GM18861 (cell line): ENCODE data around the gene FDX1.

Experiments
- ATAC-seq: cut with Tn5 transposase; IDR thresholded peaks from one replicate; pipeline ENCODE4 v1.9.1; 2021; ENCODE audit not compliant: unreplicated experiment

FDX1 gene

GRCh38 chr11:110507328-110507727 is 77.6 kb downstream of the FDX1 start:
- no peak for ATAC-seq

- no peak for ATAC-seq
Measured at GRCh38 chr11:110508786-110509185, 79.0 kb downstream of the FDX1 start.

- no peak for ATAC-seq
Measured at GRCh38 chr11:110509472-110509871, 79.7 kb downstream of the FDX1 start.

- ATAC-seq: no peak
Measured at GRCh38 chr11:110512026-110512425, 82.3 kb downstream of the FDX1 start.

GRCh38 chr11:110513259-110513801 is 83.6 kb downstream of the FDX1 start:
- ATAC-seq: no peak

- ATAC-seq: no peak
Measured at GRCh38 chr11:110513846-110514437, 84.2 kb downstream of the FDX1 start.
